ENCODE results near the gene STX19. TPM values are rescaled to one million over a fixed set of nuclear protein-coding genes. Genes with fewer than 3 reads are reported as not detected.

Gene STX19
- total and polyA plus RNA-seq, 5 donors from 2014 or later, result 0.95 TPM; not detected in 4

GRCh38 chr3:93984618-93985017 lies 43.8 kb downstream of the STX19 start:
- Histone ChIP-seq H3K27me3 (ENCODE audit: control insufficient read depth, insufficient read depth, low read length) (no peaks in the 10 kb centered on the region), H3K4me1 (ENCODE audit: control insufficient read depth, insufficient read depth, low read length, poor library complexity, severe bottlenecking) (peaks cover 10% of the 10 kb centered on the region), H3K36me3 (ENCODE audit: control insufficient read depth, insufficient read depth, low read length) (no peaks in the 10 kb centered on the region), H3K4me3 (ENCODE audit: low read depth, low read length) (no peak overlapping the region), H3K9me3 (ENCODE audit: control insufficient read depth in 2 of 2, low read length in 2 of 2) (no peaks in the 10 kb centered on the region), H3K27ac (ENCODE audit: insufficient read depth, low read length, poor library complexity, severe bottlenecking) (no peak overlapping the region)
- H3K9me3 Mint-ChIP-seq, result no peaks in the 10 kb centered on the region
- no peaks in the 10 kb centered on the region for H3K27me3 Mint-ChIP-seq
- DNase-seq (no peak), ATAC-seq (ENCODE audit: low read depth in 2 of 2) (no peak)
- H3K27ac Mint-ChIP-seq, result no peak overlapping the region
- no peaks in the 10 kb centered on the region for H3K36me3 Mint-ChIP-seq
- H3K4me3 Mint-ChIP-seq, result no peak overlapping the region
- peaks cover 12 to 28% (median 18%) of the 10 kb centered on the region in 4 donors for H3K4me1 Mint-ChIP-seq

DNA sequence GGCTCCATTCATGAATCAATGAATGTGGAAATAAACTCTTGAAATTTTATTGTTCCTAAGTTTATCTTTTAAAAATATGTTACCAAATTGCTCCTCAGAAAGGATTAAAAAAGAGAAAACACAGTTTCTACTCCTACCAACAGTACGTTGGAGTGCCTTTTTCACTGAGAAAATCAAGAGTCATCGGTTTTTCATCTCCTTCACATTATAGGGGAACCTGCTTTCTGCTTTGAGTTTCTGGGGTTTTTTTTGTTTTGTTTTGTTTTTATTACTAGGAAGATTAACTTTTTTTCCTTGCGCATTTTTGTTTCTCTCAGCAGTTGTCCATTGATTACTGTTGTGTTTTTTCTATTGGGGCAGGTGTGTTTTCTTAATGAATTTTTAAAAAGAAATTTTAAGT lies 45.0 kb downstream of the STX19 start:
- H3K27me3 Mint-ChIP-seq, result no peaks in the 10 kb centered on the region
- no peak overlapping the region for H3K4me3 Mint-ChIP-seq
- H3K4me1 ChIP-seq (ENCODE audit: control insufficient read depth, insufficient read depth, low read length, poor library complexity, severe bottlenecking), result peaks cover 14% of the 10 kb centered on the region
- H3K27me3 ChIP-seq (ENCODE audit: control insufficient read depth, insufficient read depth, low read length), result no peaks in the 10 kb centered on the region
- no peak overlapping the region for H3K4me3 ChIP-seq (ENCODE audit: low read depth, low read length)
- no peak overlapping the region for H3K27ac ChIP-seq (ENCODE audit: insufficient read depth, low read length, poor library complexity, severe bottlenecking)
- no peaks in the 10 kb centered on the region for H3K9me3 Mint-ChIP-seq
- H3K9me3 ChIP-seq (ENCODE audit: control insufficient read depth in 2 of 2, low read length in 2 of 2), result no peaks in the 10 kb centered on the region
- peaks cover 16 to 32% (median 22%) of the 10 kb centered on the region in 4 donors for H3K4me1 Mint-ChIP-seq
- H3K36me3 ChIP-seq (ENCODE audit: control insufficient read depth, insufficient read depth, low read length), result no peaks in the 10 kb centered on the region
- H3K27ac Mint-ChIP-seq, result no peak overlapping the region
- no peaks in the 10 kb centered on the region for H3K36me3 Mint-ChIP-seq
- ATAC-seq (ENCODE audit: low read depth in 2 of 2), result no peak
- DNase-seq, result no peak

- DNase-seq (no peak), ATAC-seq (ENCODE audit: low read depth in 2 of 2) (no peak)
- peaks cover 5% of the 10 kb centered on the region for H3K27me3 Mint-ChIP-seq
- H3K27me3 ChIP-seq (ENCODE audit: control insufficient read depth, insufficient read depth, low read length), result no peaks in the 10 kb centered on the region
- H3K36me3 ChIP-seq (ENCODE audit: control insufficient read depth, insufficient read depth, low read length), result no peaks in the 10 kb centered on the region
- H3K27ac Mint-ChIP-seq, result peak overlapping the region in 1 of 3 donors; percentile 70
- peak overlapping the region; percentile 42 to 90 (median 82) for H3K4me3 Mint-ChIP-seq
- no peak overlapping the region for H3K4me3 ChIP-seq (ENCODE audit: low read depth, low read length)
- H3K4me1 ChIP-seq (ENCODE audit: control insufficient read depth, insufficient read depth, low read length, poor library complexity, severe bottlenecking), result peaks cover 14% of the 10 kb centered on the region
- H3K36me3 Mint-ChIP-seq, result no peaks in the 10 kb centered on the region
- H3K9me3 ChIP-seq (ENCODE audit: control insufficient read depth in 2 of 2, low read length in 2 of 2), result no peaks in the 10 kb centered on the region
- H3K4me1 Mint-ChIP-seq, result peaks cover 16 to 32% (median 22%) of the 10 kb centered on the region in 4 donors
- no peaks in the 10 kb centered on the region for H3K9me3 Mint-ChIP-seq
- no peak overlapping the region for H3K27ac ChIP-seq (ENCODE audit: insufficient read depth, low read length, poor library complexity, severe bottlenecking)
These were observed 46.7 kb downstream of the STX19 start for GRCh38 chr3:93981649-93982048.

- H3K9me3 ChIP-seq (ENCODE audit: control insufficient read depth in 2 of 2, low read length in 2 of 2), result no peaks in the 10 kb centered on the region
- H3K36me3 Mint-ChIP-seq, result no peaks in the 10 kb centered on the region
- peak; percentile 100 for ATAC-seq (ENCODE audit: low read depth in 2 of 2)
- H3K27ac Mint-ChIP-seq, result peak within 1 kb of the TSS; percentile 82 to 94 (median 94)
- peak within 1 kb of the TSS; percentile 89 for H3K4me3 ChIP-seq (ENCODE audit: low read depth, low read length)
- DNase-seq, result peak; percentile 93 to 98 (median 93)
- H3K4me3 Mint-ChIP-seq, result peak within 1 kb of the TSS; percentile 83 to 93 (median 89)
- H3K27ac ChIP-seq (ENCODE audit: insufficient read depth, low read length, poor library complexity, severe bottlenecking), result peak within 1 kb of the TSS; percentile 93
- peaks cover 16 to 32% (median 22%) of the 10 kb centered on the region in 4 donors for H3K4me1 Mint-ChIP-seq
- H3K4me1 ChIP-seq (ENCODE audit: control insufficient read depth, insufficient read depth, low read length, poor library complexity, severe bottlenecking), result peaks cover 12% of the 10 kb centered on the region
- peaks cover 14% of the 10 kb centered on the region for H3K27me3 Mint-ChIP-seq
- peaks cover 5% of the 10 kb centered on the region for H3K27me3 ChIP-seq (ENCODE audit: control insufficient read depth, insufficient read depth, low read length)
- no peaks in the 10 kb centered on the region for H3K36me3 ChIP-seq (ENCODE audit: control insufficient read depth, insufficient read depth, low read length)
- peaks cover 0 to 2% (median 0%) of the 10 kb centered on the region in 7 donors for H3K9me3 Mint-ChIP-seq
These were observed 48.3 kb downstream of the STX19 start, which contains the start of gene ARL13B for GRCh38 chr3:93979850-93980676. Gene ARL13B (plus strand): TSS chr3:93980155. CDS start chr3:93980424, 269 bp downstream.

GRCh38 chr3:93973131-93974126 lies 55.0 kb downstream of the STX19 start, which contains the start of gene PROS1:
Gene PROS1 (minus strand): TSS chr3:93973896. CDS start chr3:93973749, 147 bp downstream.
- H3K36me3 Mint-ChIP-seq, result no peaks in the 10 kb centered on the region
- H3K9me3 Mint-ChIP-seq, result peaks cover 0 to 2% (median 0%) of the 10 kb centered on the region in 7 donors
- peak within 1 kb of the TSS; percentile 47 to 83 (median 70) for H3K4me3 Mint-ChIP-seq
- Histone ChIP-seq H3K4me3 (ENCODE audit: low read depth, low read length) (peak within 1 kb of the TSS; percentile 75), H3K4me1 (ENCODE audit: control insufficient read depth, insufficient read depth, low read length, poor library complexity, severe bottlenecking) (peaks cover 12% of the 10 kb centered on the region), H3K27ac (ENCODE audit: insufficient read depth, low read length, poor library complexity, severe bottlenecking) (no peak within 1 kb of the TSS), H3K9me3 (ENCODE audit: control insufficient read depth in 2 of 2, low read length in 2 of 2) (no peaks in the 10 kb centered on the region), H3K27me3 (ENCODE audit: control insufficient read depth, insufficient read depth, low read length) (peaks cover 19% of the 10 kb centered on the region), H3K36me3 (ENCODE audit: control insufficient read depth, insufficient read depth, low read length) (no peaks in the 10 kb centered on the region)
- peak within 1 kb of the TSS in 1 of 3 donors; percentile 29 for H3K27ac Mint-ChIP-seq
- H3K27me3 Mint-ChIP-seq, result peaks cover 49% of the 10 kb centered on the region
- DNase-seq (peak; percentile 3 to 56 (median 38)), ATAC-seq (ENCODE audit: low read depth in 2 of 2) (peak; percentile 81 to 89)
- peaks cover 5 to 10% (median 9%) of the 10 kb centered on the region in 4 donors for H3K4me1 Mint-ChIP-seq

- Histone ChIP-seq H3K27me3 (ENCODE audit: control insufficient read depth, insufficient read depth, low read length) (peaks cover 14% of the 10 kb centered on the region), H3K4me1 (ENCODE audit: control insufficient read depth, insufficient read depth, low read length, poor library complexity, severe bottlenecking) (peaks cover 12% of the 10 kb centered on the region), H3K9me3 (ENCODE audit: control insufficient read depth in 2 of 2, low read length in 2 of 2) (no peaks in the 10 kb centered on the region), H3K27ac (ENCODE audit: insufficient read depth, low read length, poor library complexity, severe bottlenecking) (no peak overlapping the region), H3K36me3 (ENCODE audit: control insufficient read depth, insufficient read depth, low read length) (no peaks in the 10 kb centered on the region), H3K4me3 (ENCODE audit: low read depth, low read length) (no peak overlapping the region)
- DNase-seq (no peak), ATAC-seq (ENCODE audit: low read depth in 2 of 2) (no peak)
- H3K4me3 Mint-ChIP-seq, result peak overlapping the region in 1 of 4 donors; percentile 2
- H3K27me3 Mint-ChIP-seq, result peaks cover 34% of the 10 kb centered on the region
- no peaks in the 10 kb centered on the region for H3K36me3 Mint-ChIP-seq
- H3K9me3 Mint-ChIP-seq, result no peaks in the 10 kb centered on the region
- peaks cover 5 to 10% (median 9%) of the 10 kb centered on the region in 4 donors for H3K4me1 Mint-ChIP-seq
- H3K27ac Mint-ChIP-seq, result no peak overlapping the region
These were observed 58.4 kb downstream of the STX19 start for GRCh38 chr3:93969997-93970396.

DNA sequence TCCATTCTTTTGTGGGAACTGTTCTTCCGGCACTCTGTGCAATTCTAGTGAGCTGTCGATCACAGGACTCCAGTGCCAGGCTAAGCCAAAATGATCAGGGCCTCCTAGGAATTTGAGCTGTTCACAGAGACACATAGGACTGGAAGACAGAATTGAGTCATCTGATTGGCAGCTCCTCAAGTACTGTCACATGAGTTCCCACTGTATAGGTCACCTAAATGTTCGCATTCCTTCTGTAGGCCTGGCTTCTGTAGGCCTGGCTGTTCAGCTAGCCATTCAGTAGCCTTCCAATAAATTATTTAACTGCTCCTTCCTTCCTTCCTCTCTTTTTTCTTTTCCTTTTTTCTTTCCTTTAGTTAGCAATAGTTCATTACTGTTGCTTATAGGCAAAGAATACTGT lies 59.0 kb downstream of the STX19 start:
- Histone ChIP-seq H3K4me3 (ENCODE audit: low read depth, low read length) (no peak overlapping the region), H3K36me3 (ENCODE audit: control insufficient read depth, insufficient read depth, low read length) (no peaks in the 10 kb centered on the region), H3K27me3 (ENCODE audit: control insufficient read depth, insufficient read depth, low read length) (peaks cover 14% of the 10 kb centered on the region), H3K27ac (ENCODE audit: insufficient read depth, low read length, poor library complexity, severe bottlenecking) (no peak overlapping the region), H3K4me1 (ENCODE audit: control insufficient read depth, insufficient read depth, low read length, poor library complexity, severe bottlenecking) (peaks cover 12% of the 10 kb centered on the region), H3K9me3 (ENCODE audit: control insufficient read depth in 2 of 2, low read length in 2 of 2) (no peaks in the 10 kb centered on the region)
- ATAC-seq (ENCODE audit: low read depth in 2 of 2) (no peak), DNase-seq (no peak)
- Mint-ChIP-seq H3K36me3 (no peaks in the 10 kb centered on the region), H3K27me3 (peaks cover 34% of the 10 kb centered on the region), H3K9me3 (peaks cover 0 to 2% (median 0%) of the 10 kb centered on the region in 7 donors), H3K4me3 (no peak overlapping the region), H3K27ac (no peak overlapping the region), H3K4me1 (peaks cover 5 to 10% (median 9%) of the 10 kb centered on the region in 4 donors)
